Mucosa of descending colon (tissue), 3 donors: ENCODE measurements around the gene ADGRG1. TPM values are rescaled to one million over a fixed set of nuclear protein-coding genes. Genes with fewer than 3 reads are reported as not detected.
A peak's percentile ranks its signal among the peaks of the same experiment; 100 is the strongest.

Experiments used
- ATAC-seq: fragments of 200-7000 bp; cut with Tn5 transposase; one replicate; pipeline ENCODE4 v1.9.1; 2020; ENCODE audit warnings: mild to moderate bottlenecking, moderate library complexity
- DNase-seq, 3 donors: peaks; one replicate each; pipeline ENCODE4 v3.0.0-alpha.2; 2020
- H3K36me3 ChIP-seq: fragments of 200-600 bp; one replicate; pipeline ENCODE4 v1.8.0; 2021; ENCODE audit warnings: low read depth, mild to moderate bottlenecking
- H3K4me1 ChIP-seq: fragments of 200-600 bp; one replicate; pipeline ENCODE4 v1.8.0; 2021; ENCODE audit warnings: low read depth, mild to moderate bottlenecking
- H3K4me3 ChIP-seq: fragments of 200-600 bp; one replicate; pipeline ENCODE4 v1.8.0; 2021; ENCODE audit warnings: mild to moderate bottlenecking
- H3K9me3 ChIP-seq: fragments of 200-600 bp; one replicate; pipeline ENCODE4 v1.8.0; 2021; ENCODE audit warnings: mild to moderate bottlenecking
- CTCF ChIP-seq: fragments of 200-600 bp; IDR thresholded peaks from one replicate; pipeline ENCODE4 v1.8.0; 2022; ENCODE audit warnings: antibody characterized with exemption, mild to moderate bottlenecking
- intact Hi-C, 2 donors: fragments of 100-400 bp; cut with DNase I in 1 of 2; cut with micrococcal nuclease in 1 of 2; formaldehyde crosslinking; loops; one replicate each; pipeline versions ENCODE4 v1.11.0 to v1.11.1; 2022; cut with DNase I, micrococcal nuclease
- total RNA-seq, 3 donors: library from RNA; stranded (reverse); fragmentation: NEBNext Ultra II Directional in 2 of 3; extraction: Animal tissue kit (Norgen Biotek cat#: 25700) in 2 of 3; gene quantifications; one replicate each; pipeline versions ENCODE4 v1.2.1 to v1.2.4, GENCODE V29; 2021 to 2023
- donor health status: DM: no; HTN: no; CAD: no; lungs with moderate emphysema.
- donor health status: DM: no; HTN: no; CAD: no.
- donor health status: DM: no; HTN: yes; CAD: no.

ADGRG1 gene
- total RNA-seq, 3 donors from 2014 or later = 37.0 to 104 (median 98.4) TPM

GRCh38 chr16:57648581-57649442 lies 20.4 kb downstream of the ADGRG1 start:
- H3K36me3 ChIP-seq = no peaks in the 10 kb centered on the region
- intact Hi-C loops = loop anchor here in 1 of 2 donors (5.0 kb wide), 1 partner anchor 57 kb away; no protein-coding TSS in a partner anchor
- peak; percentile 96 for ATAC-seq
- no peak overlapping the region for H3K4me3 ChIP-seq
- peak; percentile 99 for TF ChIP-seq CTCF
- no peaks in the 10 kb centered on the region for H3K4me1 ChIP-seq
- no peaks in the 10 kb centered on the region for H3K9me3 ChIP-seq
- peak; percentile 81 to 91 (median 91) for DNase-seq

- no peak for ATAC-seq
- intact Hi-C loops = loop anchor here in 1 of 2 donors (5.0 kb wide), 1 partner anchor 57 kb away; no protein-coding TSS in a partner anchor
- H3K9me3 ChIP-seq = no peaks in the 10 kb centered on the region
- DNase-seq = no peak
- no peaks in the 10 kb centered on the region for H3K36me3 ChIP-seq
- TF ChIP-seq CTCF = no peak
- H3K4me1 ChIP-seq = no peaks in the 10 kb centered on the region
- no peak overlapping the region for H3K4me3 ChIP-seq
Observed at GRCh38 chr16:57649443-57649751, 21.0 kb downstream of the ADGRG1 start.

DNA sequence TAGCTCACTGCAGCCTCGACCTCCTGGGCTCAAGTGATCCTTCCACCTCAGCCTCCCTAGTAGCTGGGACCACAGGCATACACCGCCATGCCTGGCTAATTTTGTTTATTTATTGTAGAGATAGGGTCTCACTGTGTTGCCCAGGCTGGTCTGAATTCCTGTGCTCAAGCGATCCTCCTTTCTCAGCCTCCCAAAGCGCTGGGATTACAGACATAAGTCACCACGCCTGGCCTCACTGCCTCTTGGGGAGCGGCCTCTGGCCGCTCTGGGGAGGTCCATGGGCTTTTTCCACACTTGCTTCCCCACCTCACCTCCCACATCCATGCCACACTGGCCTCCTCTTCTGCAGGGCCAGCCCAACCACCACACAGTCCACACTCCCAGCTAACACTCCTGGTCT lies 21.4 kb downstream of the ADGRG1 start:
- H3K36me3 ChIP-seq = no peaks in the 10 kb centered on the region
- TF ChIP-seq CTCF = no peak
- ATAC-seq (no peak), DNase-seq (peak in 1 of 3 donors; percentile 19)
- intact Hi-C loops = loop anchor here in 1 of 2 donors (5.0 kb wide), 1 partner anchor 58 kb away; no protein-coding TSS in a partner anchor
- no peaks in the 10 kb centered on the region for H3K9me3 ChIP-seq
- no peaks in the 10 kb centered on the region for H3K4me1 ChIP-seq
- H3K4me3 ChIP-seq = no peak overlapping the region

DNA sequence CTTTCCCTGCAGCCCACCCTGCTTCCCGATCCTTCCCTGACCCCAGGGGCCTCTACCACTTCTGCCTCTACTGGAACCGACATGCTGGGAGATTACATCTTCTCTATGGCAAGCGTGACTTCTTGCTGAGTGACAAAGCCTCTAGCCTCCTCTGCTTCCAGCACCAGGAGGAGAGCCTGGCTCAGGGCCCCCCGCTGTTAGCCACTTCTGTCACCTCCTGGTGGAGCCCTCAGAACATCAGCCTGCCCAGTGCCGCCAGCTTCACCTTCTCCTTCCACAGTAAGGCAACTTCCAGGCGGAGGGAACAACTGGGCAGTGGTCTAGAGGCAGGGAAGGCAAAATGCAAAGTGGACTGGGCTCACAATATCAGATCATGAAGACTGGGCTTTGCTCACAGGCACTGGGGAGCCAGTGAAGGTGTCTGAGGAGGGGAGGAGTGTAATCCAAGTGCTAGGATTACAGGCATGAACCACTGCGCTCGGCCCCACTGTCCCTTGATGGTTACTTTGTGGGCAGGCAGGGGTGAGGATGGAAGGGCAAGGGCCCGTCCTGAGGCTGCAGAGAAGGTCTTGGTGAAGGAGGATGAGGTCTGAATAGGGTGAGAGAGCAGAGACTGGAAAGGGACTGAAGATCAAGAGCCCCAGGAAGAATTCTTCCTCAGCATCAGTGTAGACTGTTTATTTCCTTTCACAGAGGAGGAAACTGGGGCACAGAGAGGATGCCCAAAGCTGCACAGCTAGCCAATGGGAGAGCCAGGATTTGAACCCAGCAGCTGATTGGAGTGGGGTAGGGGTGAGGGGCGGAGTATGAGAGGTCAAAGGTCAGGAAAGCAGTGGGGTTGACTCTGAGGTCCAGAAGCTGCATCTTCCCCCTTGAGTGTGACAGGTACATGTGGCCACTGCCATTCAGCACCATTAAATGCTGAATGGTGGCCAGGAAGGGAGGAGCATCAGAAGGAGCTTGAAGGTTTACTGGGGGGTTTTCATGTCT lies 23.2 kb downstream of the ADGRG1 start:
- no peak overlapping the region for H3K4me3 ChIP-seq
- H3K4me1 ChIP-seq = no peaks in the 10 kb centered on the region
- intact Hi-C loops = no loop called here
- ATAC-seq (no peak), DNase-seq (no peak)
- H3K36me3 ChIP-seq = no peaks in the 10 kb centered on the region
- TF ChIP-seq CTCF = no peak
- no peaks in the 10 kb centered on the region for H3K9me3 ChIP-seq

GRCh38 chr16:57652695-57653471 lies 24.5 kb downstream of the ADGRG1 start:
- intact Hi-C loops = no loop called here
- no peaks in the 10 kb centered on the region for H3K36me3 ChIP-seq
- DNase-seq (peak in 1 of 3 donors; percentile 17), ATAC-seq (no peak)
- TF ChIP-seq CTCF = no peak
- H3K4me3 ChIP-seq = no peak overlapping the region
- no peaks in the 10 kb centered on the region for H3K4me1 ChIP-seq
- H3K9me3 ChIP-seq = no peaks in the 10 kb centered on the region
